HCT116 (cell line): ENCODE data around the gene CTBS.
"Not testable (repeated sequence)": the region's sequence is repeated elsewhere in the genome, so short reads cannot be mapped to it uniquely, and the experiment has no call there.

ENCODE experiments used
- EGR1 ChIP-seq: IDR thresholded peaks from 2 replicates; pipeline ENCODE4 v1.6.1; 2012; ENCODE audit warnings: low read depth
- EZH2 ChIP-seq: fragments of 200-600 bp; sonication (generic); IDR thresholded peaks from 2 replicates; pipeline ENCODE4 v1.6.1; 2017; ENCODE audit warnings: antibody characterized with exemption, mixed run types
- EZH2phosphoT487 ChIP-seq: fragments of 200-600 bp; IDR thresholded peaks from 2 replicates; pipeline ENCODE4 v1.6.1; 2018; ENCODE audit warnings: antibody characterized with exemption, borderline replicate concordance
- JUND ChIP-seq: IDR thresholded peaks from 2 replicates; pipeline ENCODE4 v1.6.1; 2012
- POLR2A ChIP-seq: IDR thresholded peaks from 2 replicates; pipeline ENCODE4 v1.7.0; 2011; ENCODE audit warnings: borderline replicate concordance; ENCODE audit not compliant: insufficient read depth, insufficient read length; ENCODE audit errors: extremely low read depth
- RAD21 ChIP-seq: IDR thresholded peaks from 2 replicates; pipeline ENCODE4 v1.6.1; 2012; ENCODE audit warnings: low read depth, mild to moderate bottlenecking
- YY1 ChIP-seq: IDR thresholded peaks from 2 replicates; pipeline ENCODE4 v1.6.1; 2011; ENCODE audit warnings: low read length, low read depth, moderate library complexity, mild to moderate bottlenecking; ENCODE audit not compliant: insufficient replicate concordance; ENCODE audit errors: extremely low read depth
- ZNF274 ChIP-seq: fragments of 200-500 bp; sonication (Bioruptor generic); IDR thresholded peaks from 2 replicates; pipeline ENCODE4 v1.6.1; 2014; ENCODE audit warnings: mild to moderate bottlenecking, low read depth, low read length, inconsistent platforms
- TF ChIP-seq, protein P1 (sequence below), 3 experiments: fragments of 200-600 bp in 1 of 3; sonication (generic) in 1 of 3; IDR thresholded peaks in 2 of 3; conservative IDR thresholded peaks in 1 of 3; 2 replicates each; pipeline ENCODE4 v1.5.1; 2012 to 2017; ENCODE audit warnings: low read depth in 2 of 3, low read length in 2 of 3, antibody characterized with exemption in 1 of 3, borderline replicate concordance in 1 of 3, control low read depth in 1 of 3, mild to moderate bottlenecking in 1 of 3, mixed read lengths in 1 of 3, mixed run types in 1 of 3, moderate library complexity in 1 of 3; ENCODE audit not compliant: insufficient read depth in 1 of 3

DNA sequence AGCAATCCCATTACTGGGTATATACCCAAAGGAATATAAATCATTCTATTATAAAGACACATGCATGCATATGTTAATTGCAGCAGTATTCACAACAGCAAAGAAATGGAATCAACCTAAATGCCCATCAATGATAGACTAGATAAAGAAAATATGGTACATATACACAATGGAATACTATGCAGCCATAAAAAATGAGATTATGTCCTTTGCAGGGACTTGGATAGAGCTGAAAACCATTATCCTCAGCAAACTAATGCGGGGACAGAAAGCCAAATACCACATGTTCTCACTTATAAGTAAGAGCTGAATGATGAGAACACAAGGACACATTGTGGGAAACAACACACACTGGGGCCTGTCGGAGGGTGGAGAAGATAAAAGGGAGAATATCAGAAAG lies 20.7 kb upstream of the CTBS start:
- TF ChIP-seq, protein P1, sequence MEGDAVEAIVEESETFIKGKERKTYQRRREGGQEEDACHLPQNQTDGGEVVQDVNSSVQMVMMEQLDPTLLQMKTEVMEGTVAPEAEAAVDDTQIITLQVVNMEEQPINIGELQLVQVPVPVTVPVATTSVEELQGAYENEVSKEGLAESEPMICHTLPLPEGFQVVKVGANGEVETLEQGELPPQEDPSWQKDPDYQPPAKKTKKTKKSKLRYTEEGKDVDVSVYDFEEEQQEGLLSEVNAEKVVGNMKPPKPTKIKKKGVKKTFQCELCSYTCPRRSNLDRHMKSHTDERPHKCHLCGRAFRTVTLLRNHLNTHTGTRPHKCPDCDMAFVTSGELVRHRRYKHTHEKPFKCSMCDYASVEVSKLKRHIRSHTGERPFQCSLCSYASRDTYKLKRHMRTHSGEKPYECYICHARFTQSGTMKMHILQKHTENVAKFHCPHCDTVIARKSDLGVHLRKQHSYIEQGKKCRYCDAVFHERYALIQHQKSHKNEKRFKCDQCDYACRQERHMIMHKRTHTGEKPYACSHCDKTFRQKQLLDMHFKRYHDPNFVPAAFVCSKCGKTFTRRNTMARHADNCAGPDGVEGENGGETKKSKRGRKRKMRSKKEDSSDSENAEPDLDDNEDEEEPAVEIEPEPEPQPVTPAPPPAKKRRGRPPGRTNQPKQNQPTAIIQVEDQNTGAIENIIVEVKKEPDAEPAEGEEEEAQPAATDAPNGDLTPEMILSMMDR (IDR thresholded peaks at IDR 0.05 in 2 of 3, conservative IDR thresholded peaks at IDR 0.05 in 1 of 3; ENCODE audit: borderline replicate concordance in 1 of 3, insufficient read depth in 1 of 3, low read depth in 2 of 3, low read length in 2 of 3): not testable (repeated sequence)
- TF ChIP-seq EZH2, JUND, EZH2phosphoT487, POLR2A, RAD21, ZNF274, EGR1, YY1: not testable (repeated sequence)
